Measurements from ENCODE around the gene KIAA1755. TPM values are rescaled to one million over a fixed set of nuclear protein-coding genes. Genes with fewer than 3 reads are reported as not detected.
"Not testable (repeated sequence)": the region's sequence is repeated elsewhere in the genome, so short reads cannot be mapped to it uniquely, and the experiment has no call there.

KIAA1755 gene
- total RNA-seq, 6 experiments from 2014 or later, result 0.06 to 2.7 (median 1.5) TPM

GRCh38 chr20:38258545-38259215 lies 1.9 kb downstream of the KIAA1755 start:
- ATAC-seq (no peak), DNase-seq (no peak)
- no peak overlapping the region for H3K4me3 ChIP-seq
- intact Hi-C loops (cut with DNase I), result no loop called here
- no peaks in the 10 kb centered on the region for H3K27me3 ChIP-seq
- TF ChIP-seq, protein P1, sequence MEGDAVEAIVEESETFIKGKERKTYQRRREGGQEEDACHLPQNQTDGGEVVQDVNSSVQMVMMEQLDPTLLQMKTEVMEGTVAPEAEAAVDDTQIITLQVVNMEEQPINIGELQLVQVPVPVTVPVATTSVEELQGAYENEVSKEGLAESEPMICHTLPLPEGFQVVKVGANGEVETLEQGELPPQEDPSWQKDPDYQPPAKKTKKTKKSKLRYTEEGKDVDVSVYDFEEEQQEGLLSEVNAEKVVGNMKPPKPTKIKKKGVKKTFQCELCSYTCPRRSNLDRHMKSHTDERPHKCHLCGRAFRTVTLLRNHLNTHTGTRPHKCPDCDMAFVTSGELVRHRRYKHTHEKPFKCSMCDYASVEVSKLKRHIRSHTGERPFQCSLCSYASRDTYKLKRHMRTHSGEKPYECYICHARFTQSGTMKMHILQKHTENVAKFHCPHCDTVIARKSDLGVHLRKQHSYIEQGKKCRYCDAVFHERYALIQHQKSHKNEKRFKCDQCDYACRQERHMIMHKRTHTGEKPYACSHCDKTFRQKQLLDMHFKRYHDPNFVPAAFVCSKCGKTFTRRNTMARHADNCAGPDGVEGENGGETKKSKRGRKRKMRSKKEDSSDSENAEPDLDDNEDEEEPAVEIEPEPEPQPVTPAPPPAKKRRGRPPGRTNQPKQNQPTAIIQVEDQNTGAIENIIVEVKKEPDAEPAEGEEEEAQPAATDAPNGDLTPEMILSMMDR (IDR thresholded peaks at IDR 0.05), result no peak
- no peak for TF ChIP-seq POLR2A (IDR thresholded peaks at IDR 0.05)
- no peaks in the 10 kb centered on the region for H3K9me3 ChIP-seq
- no peak overlapping the region for H3K27ac ChIP-seq
- 100% methylated on average over 3 of the region's 7 CpGs for WGBS (ENCODE audit: insufficient coverage, low coverage, low lambda C conversion rate, missing lambda C conversion rate)
- H3K36me3 ChIP-seq, result no peaks in the 10 kb centered on the region
- H3K4me1 ChIP-seq, result peaks cover 0 to 8% (median 3%) of the 10 kb centered on the region in 4 donors

GRCh38 chr20:38256966-38257365 lies 3.6 kb downstream of the KIAA1755 start:
- no peak for DNase-seq

GRCh38 chr20:38256021-38256420 lies 4.5 kb downstream of the KIAA1755 start:
- ATAC-seq (no peak), DNase-seq (no peak)
- Histone ChIP-seq H3K9me3 (no peaks in the 10 kb centered on the region), H3K36me3 (no peaks in the 10 kb centered on the region), H3K4me1 (peaks cover 0 to 8% (median 3%) of the 10 kb centered on the region in 4 donors), H3K4me3 (no peak overlapping the region), H3K27ac (no peak overlapping the region), H3K27me3 (no peaks in the 10 kb centered on the region)
- intact Hi-C loops (cut with DNase I), result no loop called here
- WGBS (ENCODE audit: insufficient coverage, low coverage, low lambda C conversion rate, missing lambda C conversion rate), result 78% methylated on average over 4 of the region's 4 CpGs
- no peak for TF ChIP-seq POLR2A (IDR thresholded peaks at IDR 0.05)
- TF ChIP-seq, protein P1 (IDR thresholded peaks at IDR 0.05), result no peak

More at GRCh38 chr20:38256966-38257365, 3.6 kb downstream of the KIAA1755 start:
- H3K36me3 ChIP-seq, result no peaks in the 10 kb centered on the region
- H3K9me3 ChIP-seq, result no peaks in the 10 kb centered on the region
- TF ChIP-seq, protein P1 (IDR thresholded peaks at IDR 0.05), result no peak
- no peak for TF ChIP-seq POLR2A (IDR thresholded peaks at IDR 0.05)
- H3K27ac ChIP-seq, result no peak overlapping the region
- H3K4me3 ChIP-seq, result no peak overlapping the region
- peaks cover 0 to 8% (median 3%) of the 10 kb centered on the region in 4 donors for H3K4me1 ChIP-seq
- 57% methylated on average over 1 of the region's 2 CpGs for WGBS (ENCODE audit: insufficient coverage, low coverage, low lambda C conversion rate, missing lambda C conversion rate)
- no peaks in the 10 kb centered on the region for H3K27me3 ChIP-seq
- intact Hi-C loops (cut with DNase I), result no loop called here
- ATAC-seq, result no peak

GRCh38 chr20:38255393-38255792 lies 5.1 kb downstream of the KIAA1755 start:
- ATAC-seq (no peak), DNase-seq (no peak)
- 65% methylated on average over 4 of the region's 5 CpGs for WGBS (ENCODE audit: insufficient coverage, low coverage, low lambda C conversion rate, missing lambda C conversion rate)
- Histone ChIP-seq H3K27ac (no peak overlapping the region), H3K4me3 (no peak overlapping the region), H3K27me3 (no peaks in the 10 kb centered on the region), H3K9me3 (no peaks in the 10 kb centered on the region), H3K4me1 (peaks cover 0 to 6% (median 3%) of the 10 kb centered on the region in 4 donors), H3K36me3 (no peaks in the 10 kb centered on the region)
- intact Hi-C loops (cut with DNase I), result no loop called here
- no peak for TF ChIP-seq POLR2A (IDR thresholded peaks at IDR 0.05)
- TF ChIP-seq, protein P1 (IDR thresholded peaks at IDR 0.05), result no peak

- H3K4me1 ChIP-seq; H3K4me3 ChIP-seq; intact Hi-C loops (cut with DNase I); H3K27ac ChIP-seq; ATAC-seq; DNase-seq; H3K9me3 ChIP-seq; H3K27me3 ChIP-seq; H3K36me3 ChIP-seq: not testable (repeated sequence)
- 80% methylated on average over 3 of the region's 4 CpGs for WGBS (ENCODE audit: insufficient coverage, low coverage, low lambda C conversion rate, missing lambda C conversion rate)
Measured at GRCh38 chr20:38254621-38255020, 5.9 kb downstream of the KIAA1755 start.
